DMS114 treated with DMSO at 0.1 percent for 48 hours (cell line): ENCODE data around the gene UTP18.
A peak's percentile ranks its signal among the peaks of the same experiment; 100 is the strongest.
"Not testable (repeated sequence)": the region's sequence is repeated elsewhere in the genome, so short reads cannot be mapped to it uniquely, and the experiment has no call there.

ENCODE experiments used
- DNase-seq: peaks from one replicate; lab custom pipeline; 2025; ENCODE audit not compliant: unreplicated experiment; lab: John Stamatoyannopoulos, UW

Gene UTP18

DNA sequence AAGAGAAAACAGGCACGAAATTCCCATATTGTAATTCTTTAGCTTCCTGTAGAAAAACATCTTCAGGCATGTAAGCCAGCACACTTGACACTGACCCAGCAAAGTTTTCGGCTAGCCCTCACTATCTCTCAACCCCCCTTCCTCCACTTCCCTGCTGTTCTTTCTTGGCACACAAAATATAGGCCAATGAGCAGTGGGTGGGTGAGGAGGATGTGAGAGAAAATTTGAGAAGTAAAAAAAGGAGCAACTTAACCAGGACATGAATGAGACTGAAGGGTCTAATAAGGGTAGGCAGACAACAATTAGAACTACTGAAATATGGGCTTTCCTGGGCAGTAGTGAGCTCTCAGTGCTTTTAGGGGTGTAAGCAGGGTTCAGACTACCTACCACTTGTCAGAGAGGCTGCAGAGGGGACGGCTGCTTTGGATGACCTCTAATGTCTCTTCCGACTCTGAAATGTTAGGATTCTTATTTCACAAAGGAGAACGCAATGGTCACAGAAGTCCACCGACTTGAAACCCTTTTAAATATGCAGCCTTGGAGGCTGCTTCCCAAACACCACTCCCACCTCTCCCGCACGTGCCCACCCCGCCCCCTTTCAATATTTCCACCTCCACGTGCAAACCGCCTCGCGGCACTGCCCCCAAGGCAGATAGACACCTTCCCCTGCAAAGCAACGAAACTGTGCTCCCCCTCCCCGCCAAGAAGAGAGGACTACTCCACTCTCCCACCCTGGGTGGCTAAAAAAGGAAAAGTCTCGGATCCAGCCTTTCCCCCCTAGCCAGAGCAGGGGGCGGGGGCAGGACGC, 1.4 kb upstream of the UTP18 start:
- no peak for DNase-seq

DNA sequence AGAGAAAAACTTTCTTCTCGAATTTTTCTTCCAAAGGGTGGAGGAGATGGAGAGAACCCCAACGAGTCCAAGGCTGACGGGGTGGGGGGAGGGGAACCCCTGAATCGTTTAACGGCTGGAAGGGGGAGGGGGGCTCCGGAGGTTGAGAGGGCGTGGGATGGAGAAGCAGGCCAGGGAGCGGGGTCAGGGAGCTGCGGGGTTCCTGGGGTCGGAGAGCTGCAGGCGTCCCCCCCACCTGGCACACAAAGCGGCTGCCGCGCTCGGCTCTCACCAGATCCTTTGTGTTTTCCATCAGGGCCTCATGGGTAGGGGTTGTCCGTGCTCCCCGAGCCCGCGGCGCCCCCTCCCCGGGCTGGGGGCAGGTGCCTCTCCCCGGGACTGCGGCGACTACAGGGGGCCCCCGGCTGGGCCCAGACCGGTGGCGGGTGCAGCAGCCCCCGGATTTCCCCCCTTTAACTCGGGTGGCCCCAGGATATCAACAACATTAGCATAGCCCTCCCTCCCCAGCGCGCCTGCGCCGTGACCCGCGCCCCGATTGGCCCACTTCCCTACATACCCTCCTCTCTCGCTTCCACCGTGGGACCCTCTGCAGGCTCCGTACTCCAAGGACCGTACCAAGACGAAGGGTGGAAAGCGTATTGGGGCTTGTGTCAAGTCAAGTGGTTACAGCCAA, 646 bp upstream of the UTP18 start, which contains the start of gene MBTD1:
TSS of gene MBTD1 (minus strand) at position 486 of the 673 bp plus-strand sequence. CDS start 34,888 bp downstream, outside the sequence.
- DNase-seq: peak; percentile 95

DNA sequence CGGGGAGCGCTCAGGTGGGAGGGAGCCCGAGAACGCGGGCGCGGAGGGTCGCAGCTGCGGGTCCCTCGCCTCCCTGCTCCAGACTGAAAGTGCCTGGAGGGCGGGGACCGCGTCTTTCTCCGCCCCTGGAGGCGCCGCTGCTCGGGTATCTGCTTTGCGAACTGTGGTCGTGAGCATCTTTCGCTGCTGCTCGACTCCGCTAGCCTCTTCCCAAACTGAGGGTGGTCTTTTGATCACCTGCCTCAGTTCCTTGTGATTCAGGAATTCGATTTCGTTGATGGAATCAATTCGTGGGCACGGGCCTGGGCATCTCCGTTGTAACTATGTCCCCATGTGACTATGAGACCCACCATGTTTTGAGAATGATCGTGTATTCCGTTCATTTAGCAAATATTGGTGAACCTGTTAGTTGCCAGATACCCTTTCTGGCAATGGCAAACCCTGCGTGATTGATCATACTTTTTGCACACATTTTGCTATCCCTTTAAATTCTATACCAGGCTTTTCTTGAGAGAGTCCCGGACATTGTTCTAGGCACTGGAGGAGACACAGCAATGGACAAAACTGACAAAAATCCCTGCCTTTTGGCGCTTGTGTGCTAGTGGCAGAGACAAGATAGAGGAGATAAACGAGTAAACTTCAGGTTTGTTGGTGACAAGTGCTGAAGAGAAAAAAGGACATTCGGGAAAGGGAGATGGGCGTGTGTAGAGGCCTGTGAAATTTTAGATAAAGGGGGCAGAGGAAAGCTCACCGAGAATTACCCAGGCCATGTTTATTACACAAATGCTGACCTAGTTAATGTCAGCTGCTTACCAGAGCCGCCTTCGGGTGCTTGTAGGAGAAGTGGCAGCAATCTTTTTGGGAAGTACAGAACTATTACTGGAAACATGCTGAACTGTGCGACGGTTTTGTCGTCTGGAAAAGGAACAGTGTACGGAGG, 948 bp downstream of the UTP18 start:
- DNase-seq: peak; percentile 16

DNA sequence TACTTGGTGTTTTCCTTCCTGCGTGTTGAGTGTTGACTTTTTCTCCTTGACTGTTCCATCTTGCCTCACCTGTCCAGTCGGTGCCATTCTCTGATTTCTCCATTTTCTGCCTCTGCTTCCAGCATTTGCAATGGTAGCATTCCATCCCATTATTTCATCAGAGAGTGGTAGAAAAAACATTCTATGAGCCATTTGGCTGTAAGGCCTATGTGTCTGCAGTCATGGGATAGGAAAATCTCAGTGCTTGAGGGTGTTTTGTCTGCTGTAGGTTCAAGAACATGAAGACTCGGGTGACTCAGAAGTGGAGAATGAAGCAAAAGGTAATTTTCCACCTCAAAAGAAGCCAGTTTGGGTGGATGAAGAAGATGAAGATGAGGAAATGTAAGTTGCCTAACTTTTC, 2.7 kb downstream of the UTP18 start:
- no peak for DNase-seq

GRCh38 chr17:51264466-51264865, 4.1 kb downstream of the UTP18 start:
- DNase-seq: not testable (repeated sequence)

GRCh38 chr17:51269991-51270390, 9.6 kb downstream of the UTP18 start:
- no peak for DNase-seq

DNA sequence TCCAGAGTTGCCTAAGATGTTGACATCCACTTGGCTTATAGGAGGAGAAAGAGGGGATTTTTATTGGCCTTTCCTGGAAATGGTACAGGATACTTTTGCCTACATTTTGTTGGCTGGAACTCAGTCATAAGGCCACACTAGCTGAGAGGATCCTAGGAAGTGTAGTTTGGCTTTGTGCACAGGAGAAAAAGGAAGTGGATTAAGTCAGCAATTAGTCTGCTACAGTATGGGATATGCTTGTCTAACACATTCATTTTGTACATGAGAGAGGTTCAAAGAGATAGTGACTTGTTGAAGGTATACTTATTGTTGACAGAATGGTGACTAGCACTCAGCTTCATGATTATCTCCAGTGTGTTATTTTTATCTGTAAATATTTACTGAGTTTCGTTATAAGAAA, 10.3 kb downstream of the UTP18 start:
- no peak for DNase-seq

GRCh38 chr17:51272812-51273211, 12.5 kb downstream of the UTP18 start:
- DNase-seq: no peak

GRCh38 chr17:51275381-51275780, 15.0 kb downstream of the UTP18 start:
- DNase-seq: no peak

DNA sequence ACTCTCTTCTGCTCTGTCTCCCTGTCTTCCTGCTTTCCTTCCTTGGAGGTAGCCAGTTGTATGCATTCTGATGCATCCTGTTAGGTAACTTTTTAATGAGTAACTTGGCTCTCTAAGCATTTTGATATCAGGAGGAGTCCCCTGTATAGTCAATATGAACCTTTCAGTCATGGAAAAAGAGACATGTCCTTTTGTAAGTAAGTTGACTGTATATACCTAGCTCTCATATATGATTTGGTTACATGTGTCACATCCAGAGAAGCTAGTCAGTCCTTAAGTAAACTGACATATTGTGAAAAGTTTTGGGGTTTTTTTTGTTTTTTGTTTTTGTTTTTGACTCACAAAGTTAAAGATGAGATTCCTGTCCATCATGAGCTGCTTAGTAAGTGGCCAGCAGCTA, 18.8 kb downstream of the UTP18 start:
- no peak for DNase-seq

DNA sequence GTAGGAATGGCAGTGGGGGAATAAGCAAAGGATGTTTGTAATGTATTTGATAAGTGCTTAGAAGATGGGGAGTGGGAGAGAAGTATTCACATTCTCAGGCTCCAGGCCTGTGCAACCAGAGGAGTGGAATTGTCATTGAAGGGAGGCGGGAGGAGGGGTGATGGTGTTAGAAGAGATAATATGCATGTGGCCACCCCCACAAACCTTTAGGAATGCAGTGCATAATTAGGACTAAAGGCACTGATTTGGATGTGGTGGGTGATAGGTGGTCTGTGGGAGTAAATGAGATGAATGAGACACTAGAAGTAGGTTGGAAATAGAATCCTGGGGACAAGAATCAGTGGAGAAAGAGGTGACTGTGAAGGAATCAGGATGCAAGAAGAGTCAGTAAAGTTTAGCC, 27.1 kb downstream of the UTP18 start:
- no peak for DNase-seq

DNA sequence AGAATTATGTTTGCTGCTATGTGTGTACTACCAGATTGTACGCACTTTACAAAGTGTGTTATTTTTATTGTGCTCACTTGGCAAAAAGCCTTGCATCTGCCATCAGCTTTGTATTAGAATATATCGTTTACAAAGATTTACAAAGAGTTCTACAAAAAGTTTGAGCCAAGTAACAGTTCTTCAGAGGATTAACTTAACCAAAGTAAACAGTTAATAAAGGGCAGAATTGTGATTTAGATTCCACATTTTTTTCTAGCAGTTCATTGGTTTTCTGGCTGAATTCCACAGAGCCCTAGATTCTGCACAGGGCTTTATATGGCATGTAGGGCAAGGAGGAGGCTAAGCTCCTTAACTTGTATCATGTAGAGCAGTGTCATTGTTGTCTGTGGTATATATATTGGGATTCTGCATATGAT, 29.4 kb downstream of the UTP18 start:
- DNase-seq: no peak

DNA sequence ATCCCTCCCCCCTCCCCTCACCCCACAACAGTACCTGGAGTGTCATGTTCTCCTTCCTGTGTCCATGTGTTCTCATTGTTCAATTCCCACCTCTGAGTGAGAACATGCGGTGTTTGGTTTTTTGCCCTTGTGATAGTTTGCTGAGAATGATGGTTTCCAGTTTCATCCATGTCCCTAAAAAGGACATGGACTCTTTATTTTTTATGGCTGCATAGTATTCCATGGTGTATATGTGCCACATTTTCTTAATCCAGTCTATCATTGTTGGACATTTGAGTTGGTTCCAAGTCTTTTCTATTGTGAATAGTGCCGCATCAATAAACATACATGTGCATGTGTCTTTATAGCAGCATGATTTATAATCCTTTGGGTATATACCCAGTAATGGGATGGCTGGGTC, 34.0 kb downstream of the UTP18 start:
- not testable (repeated sequence) for DNase-seq

DNA sequence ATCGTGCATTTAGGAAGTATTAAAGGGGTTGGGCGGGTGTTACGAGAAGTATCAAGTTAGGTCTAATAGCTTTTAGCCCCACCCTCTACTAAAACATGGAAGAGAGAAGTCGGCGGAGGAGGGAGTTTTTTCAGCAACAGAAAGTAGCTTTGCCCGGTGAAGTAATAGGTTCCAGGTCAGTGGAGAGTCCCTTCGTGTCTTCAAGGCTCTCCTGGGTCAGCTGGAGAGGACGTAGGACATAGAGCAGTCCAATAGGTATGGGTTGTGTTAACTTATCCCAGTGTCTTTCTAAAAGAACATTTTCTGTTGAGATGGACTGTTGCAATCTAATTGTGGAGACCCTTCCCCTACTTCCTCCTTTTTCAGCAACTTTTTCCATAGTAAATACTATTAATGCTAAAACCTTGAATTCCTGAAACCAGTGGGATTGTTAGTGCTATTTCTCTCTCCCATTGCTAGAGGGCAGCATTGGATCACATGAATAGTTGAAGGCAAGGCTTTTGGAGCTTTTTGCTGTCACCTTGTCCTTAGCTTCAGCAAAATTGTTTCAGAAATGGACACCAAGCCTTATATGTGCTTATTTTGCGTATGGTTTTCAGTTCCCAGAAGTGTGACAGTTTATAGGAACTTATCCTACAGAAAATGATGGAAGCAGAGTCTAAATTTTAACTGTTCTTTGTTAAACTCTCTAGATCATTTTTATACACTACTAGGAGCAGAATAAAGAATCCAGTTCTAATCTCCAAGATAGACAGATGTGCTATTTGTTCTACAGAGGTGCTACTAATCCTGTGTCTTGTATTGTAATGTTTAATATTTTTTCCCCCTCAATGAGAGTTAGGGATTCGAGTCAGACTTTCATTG, 38.4 kb downstream of the UTP18 start:
- DNase-seq: peak; percentile 39

- no peak for DNase-seq
Observed at GRCh38 chr17:51299859-51300258, 39.5 kb downstream of the UTP18 start.

GRCh38 chr17:51305182-51305581, 44.8 kb downstream of the UTP18 start:
- no peak for DNase-seq

- DNase-seq: not testable (repeated sequence)
Observed at GRCh38 chr17:51312003-51312402, 51.7 kb downstream of the UTP18 start.

- DNase-seq: no peak
Observed at GRCh38 chr17:51319186-51319585, 58.8 kb downstream of the UTP18 start.

GRCh38 chr17:51322390-51323029, 62.2 kb downstream of the UTP18 start:
- DNase-seq: no peak

GRCh38 chr17:51325471-51325870, 65.1 kb downstream of the UTP18 start:
- DNase-seq: no peak
